Activated CD4-positive, CD25-positive, alpha-beta regulatory T cell treated with anti-CD3 and anti-CD28 coated beads, Interleukin-2, amount 50 U/mL, for 16 hours (primary cell): ENCODE data around the gene TH.
"Not testable (repeated sequence)": the region's sequence is repeated elsewhere in the genome, so short reads cannot be mapped to it uniquely, and the experiment has no call there.

Source experiments
- DNase-seq: peaks from one replicate; pipeline ENCODE4 v3.0.0-alpha.2; 2020; ENCODE audit warnings: low read depth, low spot score

The TH gene

DNA sequence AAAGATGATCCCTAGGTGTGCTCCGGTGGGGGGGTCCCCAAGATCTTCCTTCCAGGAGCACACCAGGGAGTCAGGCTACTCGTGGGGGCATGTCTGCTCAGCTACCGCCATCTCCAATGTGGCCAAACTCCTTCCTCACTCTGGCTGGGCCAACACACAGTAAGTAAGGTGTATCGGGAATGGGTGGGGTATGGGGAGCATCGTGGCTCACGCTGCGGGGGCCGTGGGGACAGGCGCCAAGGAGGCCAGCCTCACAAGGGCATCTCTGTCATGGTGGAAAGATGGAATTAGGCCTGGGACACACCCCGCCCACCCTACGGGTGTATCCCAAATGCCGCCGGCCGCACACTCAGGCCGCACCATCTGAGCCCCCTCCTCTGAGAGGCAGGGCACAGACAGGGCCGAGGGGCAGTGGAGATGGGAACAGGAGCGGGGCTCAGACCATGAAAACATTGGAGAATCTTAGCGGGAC is 40.7 kb downstream of the TH start:
- no peak for DNase-seq

DNA sequence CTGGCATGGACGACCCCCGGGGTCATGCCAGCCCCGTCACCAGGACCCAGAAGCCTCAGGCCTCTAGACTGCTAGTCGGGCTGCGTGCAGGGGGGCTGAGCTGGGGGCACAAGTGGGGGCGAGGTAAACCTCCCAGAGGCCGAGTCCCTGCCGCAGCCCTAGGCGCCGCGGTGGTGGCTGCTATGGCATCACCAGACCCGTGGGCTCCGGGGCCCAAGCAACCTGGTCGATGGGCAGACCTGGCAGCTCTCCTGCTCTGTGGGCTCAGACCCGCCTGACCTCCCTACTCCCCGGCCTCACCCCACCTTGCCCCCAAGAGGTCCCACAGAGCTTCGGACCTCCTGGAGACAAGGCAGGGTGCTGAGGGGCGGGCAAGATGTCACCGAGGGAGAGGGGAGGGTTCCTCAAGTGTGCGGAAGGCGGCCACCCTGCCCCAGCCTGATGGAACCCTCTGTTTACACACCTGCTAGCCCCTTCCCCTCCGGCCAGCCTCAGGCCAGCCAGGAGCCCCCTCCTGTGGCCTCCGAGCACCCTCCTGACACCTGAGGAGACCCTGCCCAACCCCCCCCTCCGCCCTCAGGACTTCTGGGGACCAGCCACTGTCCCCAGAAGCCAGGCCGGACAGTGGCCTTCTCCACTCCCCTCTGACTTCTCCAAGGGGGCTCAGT is 41.8 kb downstream of the TH start:
- no peak for DNase-seq

DNA sequence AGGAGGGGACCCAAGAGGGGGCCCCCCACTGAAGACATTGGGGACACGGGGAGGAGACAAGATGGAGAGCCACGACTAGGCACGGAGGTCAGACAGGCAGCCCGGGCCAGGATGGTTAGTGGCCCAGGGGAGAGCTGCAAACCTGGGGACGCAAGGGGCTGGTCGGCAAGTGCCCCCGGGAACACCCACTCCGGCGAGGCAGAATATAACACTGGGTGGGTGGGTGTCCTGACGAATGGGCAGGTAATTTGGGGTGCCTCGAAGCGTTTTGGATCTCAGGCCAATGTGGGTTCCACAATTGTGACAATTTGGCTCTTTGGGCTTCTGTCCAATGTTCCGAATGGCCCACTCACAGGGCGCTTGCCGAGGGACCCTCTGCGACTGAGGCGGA is 42.3 kb downstream of the TH start:
- no peak for DNase-seq

DNA sequence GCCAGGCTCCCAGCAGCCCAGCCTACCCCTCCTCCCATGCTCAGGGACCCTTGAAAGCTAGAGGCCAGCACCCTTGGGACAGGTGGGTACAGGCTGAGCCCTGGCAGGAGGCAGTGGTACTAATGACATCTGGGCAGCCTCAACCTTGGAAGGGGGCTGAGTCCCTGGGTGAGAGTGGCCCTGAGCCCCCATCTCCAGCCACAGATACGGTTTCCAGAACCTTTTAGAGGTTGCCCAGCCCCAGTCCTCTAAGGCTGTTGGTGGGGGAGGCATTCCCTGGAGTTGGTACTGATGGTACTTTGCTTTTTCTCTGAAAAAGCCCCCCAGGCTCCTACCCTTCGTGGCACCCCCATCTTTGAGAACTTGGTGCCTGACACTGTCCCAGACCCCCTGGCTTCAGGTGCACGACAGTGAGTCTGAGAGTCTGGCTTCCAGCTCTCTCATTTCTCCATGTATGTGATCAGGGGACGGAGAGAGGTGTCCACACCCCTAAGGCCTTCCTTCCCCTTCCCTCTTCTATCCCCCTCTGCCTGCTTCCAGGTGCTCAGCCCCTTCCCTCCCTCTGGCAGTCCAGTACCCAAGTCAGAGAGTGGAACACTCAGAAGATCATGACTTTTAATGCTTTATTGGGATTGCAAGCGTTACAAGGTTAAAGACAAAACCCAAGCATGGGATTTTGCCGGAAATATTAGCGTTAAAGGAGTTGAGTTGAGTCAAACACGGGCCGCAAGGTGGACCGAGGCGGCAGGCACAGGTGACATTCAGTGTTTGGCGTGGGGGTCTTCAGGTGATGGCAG is 42.9 kb downstream of the TH start:
- no peak for DNase-seq

DNA sequence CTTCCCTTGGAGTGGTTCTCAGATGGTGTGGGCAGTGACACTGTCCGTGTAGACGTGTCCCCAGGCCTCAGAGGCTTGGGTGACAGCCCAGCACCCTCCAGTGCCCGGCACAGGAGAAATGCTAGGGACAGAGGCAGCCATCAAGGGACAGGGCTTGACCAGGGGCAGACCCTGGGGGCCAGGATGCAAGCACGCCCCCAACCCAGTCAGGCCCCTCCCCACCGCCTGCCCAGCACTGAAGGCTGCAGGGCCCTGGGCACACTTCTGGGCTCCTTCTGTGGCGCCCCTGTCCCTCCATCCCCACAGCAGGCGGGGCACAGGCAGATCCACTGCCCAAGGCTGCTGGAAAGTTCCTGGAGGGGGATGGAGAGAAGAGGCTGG is 43.5 kb downstream of the TH start:
- DNase-seq: no peak

DNA sequence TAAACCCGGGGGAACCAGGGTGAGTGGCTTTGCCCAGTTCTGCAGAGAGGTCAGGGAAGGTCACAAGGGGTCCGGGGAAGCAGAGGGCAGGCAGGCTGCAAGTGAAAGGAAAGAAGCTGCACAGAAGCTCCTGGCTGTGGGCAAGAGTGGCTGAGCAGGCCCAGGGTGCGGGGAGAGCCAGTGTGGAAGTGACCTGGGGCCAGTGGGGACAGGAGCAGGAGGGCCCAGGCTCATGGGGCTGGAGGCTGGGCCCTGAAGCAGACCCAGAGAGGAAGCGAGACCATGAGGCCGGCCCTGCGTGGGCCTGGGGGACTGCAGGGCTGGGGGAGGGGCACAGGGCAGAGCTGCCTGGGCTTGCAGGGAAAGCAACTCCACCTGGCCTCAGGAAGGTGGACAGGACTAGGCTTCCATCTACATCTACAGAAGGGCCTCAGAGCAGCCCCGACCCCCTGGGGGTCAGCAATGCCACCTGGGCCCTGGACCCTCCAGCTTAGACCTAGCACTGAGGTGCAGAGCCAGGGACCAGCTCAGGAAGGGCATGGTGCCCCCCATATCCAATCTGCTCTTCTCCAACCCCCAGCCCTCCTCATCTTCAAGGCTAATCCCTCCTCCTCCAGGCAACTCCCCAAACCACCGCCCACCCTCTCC is 44.0 kb downstream of the TH start:
- no peak for DNase-seq

DNA sequence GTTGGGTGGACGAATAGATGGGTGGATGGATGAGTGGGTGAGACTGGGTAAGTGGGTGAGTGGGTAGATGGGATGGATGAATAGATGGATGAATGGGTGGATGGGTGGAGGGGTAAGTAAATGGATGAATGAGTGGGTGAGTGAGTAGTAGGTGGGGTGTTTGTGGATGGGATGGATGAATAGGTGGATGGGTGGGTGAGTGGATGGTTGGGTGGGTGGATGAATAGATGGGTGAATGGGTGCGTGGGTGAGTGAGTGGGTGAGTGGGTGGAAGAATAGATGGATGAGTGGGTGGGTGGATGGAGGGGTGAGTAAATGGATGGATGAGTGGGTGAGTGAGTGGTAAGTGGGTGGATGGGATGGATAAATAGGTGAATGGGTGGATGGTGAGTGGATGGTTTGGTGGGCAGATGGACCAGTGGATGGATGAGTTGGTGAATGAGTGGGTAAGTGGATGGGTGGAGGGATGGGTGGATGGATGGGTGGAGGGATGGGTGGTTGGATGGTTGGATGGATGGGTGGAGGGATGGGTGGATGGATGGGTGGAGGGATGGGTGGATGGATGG is 45.0 kb downstream of the TH start:
- DNase-seq: no peak

DNA sequence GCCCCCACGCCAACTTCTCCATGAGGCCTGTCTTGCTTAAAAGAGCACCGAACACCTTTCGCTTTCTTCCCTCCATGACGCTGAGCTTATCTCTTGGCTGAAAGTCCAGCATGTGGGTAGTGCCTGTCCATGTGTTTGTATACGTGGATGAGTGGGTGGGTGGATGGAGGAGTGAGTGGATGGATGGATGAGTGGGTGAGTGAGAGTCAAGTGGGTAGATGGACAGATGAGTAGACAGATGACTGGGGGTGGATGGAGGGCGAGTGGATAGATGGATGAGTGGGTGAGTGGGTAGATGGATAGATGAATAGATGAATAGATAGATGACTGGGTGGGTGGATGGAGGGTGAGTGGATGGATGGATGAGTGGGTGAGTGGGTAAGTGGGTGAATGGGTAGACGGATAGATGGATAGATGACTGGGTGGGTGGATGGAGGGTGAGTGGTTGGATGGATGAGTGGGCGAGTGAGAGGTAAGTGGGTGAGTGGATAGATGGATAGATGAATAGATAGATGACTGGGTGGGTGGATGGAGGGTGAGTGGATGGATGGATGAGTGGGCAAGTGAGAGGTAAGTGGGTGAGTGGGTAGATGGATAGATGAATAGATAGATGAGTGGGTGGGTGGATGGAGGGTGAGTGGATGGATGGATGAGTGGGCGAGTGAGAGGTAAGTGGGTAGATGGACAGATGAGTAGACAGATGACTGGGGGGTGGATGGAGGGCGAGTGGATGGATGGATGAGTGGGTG is 46.7 kb downstream of the TH start:
- not testable (repeated sequence) for DNase-seq

DNA sequence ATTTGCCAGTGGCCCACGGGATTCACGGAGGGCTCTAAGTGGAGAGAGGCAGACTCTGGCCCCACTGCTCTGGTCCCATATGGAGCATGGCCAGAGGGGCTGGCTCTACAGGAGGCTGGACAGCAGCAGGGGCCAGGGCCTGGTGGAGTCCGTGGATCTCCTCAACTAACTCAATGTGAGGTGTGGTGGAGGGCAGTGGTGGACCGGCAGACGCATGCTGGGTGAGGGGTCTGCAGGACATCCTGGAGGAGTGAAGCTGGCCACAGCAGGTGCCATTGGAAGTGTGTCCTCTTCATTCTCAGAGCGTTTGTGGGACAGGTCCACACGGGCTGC is 48.0 kb downstream of the TH start:
- no peak for DNase-seq

DNA sequence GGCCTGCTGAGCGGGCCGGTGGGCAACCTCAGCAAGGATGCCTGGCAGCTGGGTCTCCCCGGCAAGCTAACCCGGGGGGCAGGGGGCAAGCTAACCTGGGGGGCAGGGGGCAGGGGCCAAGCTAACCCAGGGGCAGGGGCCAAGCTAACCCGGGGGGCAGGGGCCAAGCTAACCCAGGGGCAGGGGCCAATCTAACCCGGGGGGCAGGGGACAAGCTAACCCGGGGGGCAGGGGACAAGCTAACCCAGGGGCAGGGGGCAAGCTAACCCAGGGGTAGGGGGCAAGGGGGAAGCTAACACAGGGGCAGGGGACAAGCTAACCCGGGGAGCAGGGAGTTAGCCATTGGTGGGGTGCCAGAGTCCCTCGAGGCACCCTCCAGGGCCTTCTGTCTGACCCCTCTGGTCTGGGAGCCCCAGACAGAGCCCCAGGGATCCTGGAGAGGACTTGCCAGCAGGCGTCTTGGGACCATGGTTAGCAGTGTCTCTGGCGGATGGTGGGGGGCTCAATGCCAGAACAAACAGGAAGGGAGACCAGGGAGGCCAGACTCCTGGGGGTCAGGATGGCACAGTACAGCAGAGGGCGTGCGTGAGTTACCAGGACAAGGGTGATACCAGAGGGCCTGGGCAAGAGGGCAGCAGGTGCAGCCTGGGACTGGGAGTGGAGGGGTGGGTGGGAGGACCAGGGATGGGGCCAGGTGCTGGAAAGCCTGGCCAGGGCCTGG is 48.5 kb downstream of the TH start:
- no peak for DNase-seq

DNA sequence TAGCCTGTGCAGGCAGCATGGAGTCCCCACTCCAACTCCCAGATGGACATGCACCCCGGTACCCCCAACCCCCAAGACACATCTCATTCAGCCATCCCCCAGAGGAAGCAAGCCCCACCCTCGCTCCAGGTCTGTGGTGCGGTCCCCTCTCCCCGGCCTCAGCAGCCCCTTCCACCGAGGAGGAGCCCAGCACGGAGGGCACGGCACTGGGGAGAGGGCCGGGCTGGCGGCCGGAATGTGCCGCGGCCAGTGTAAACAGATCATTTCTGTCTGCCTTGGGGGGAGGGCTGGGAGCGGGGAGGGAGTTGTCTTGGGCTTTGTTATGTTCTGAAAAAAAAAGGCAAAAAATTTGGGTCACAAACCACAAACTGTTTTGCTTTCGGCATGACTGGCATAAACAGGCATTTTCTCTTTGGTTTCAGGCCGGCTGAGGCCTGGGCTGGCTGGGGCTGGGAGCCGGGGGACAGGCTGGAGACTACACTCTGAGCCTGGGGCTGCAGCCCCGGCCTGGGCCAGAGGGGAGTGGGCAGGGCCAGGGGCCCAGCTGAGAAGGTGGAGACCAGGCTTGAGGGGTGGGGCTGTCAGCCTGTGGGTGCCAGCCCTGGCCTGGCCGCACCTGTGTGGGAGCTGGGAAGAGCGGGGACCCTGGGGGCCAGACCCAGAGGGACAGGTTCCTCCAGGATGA is 49.3 kb downstream of the TH start:
- DNase-seq: no peak

DNA sequence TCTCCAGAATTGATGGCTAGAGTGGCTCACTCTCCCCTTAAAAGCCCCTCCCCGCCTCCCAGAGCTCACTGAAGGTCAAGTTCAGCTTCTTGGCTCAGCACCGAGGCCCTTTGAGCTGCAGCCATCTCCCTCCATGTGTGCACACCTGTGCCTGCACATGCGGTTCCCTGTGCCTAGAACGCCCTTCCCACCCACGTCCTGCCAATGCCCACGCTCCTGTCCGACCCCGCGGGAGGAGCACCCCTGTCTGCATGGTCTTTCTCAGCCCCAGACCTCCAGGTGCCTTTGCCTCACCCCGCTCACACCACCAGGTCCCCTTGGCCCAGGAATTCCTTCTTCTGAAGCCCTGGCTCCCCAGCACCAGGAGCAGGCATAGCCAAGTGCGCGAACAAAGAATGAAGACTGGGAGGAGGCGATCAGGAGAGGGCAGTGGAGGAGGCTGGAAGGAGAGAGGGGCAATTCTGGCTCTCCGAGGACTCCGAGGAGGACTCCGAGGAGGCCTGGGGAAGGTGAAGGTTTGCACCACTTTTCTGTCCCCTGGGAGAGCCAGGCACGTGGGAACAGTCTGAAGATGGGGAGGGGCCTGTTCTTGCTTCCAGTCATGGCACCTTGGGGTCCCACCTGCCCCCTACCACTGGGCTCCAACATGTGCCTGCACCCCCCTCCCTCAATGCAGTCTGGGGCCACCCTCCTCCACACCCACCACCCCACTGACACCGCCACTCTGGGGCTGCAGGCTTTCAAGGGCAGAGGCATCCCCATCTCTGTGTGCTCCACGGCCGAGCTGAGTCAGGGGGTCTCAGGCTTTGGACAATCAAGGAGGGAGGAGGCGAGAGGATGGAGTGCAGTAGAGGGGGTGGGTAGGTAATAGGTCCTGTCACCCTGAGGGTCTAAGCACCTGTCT is 50.1 kb downstream of the TH start:
- DNase-seq: no peak

DNA sequence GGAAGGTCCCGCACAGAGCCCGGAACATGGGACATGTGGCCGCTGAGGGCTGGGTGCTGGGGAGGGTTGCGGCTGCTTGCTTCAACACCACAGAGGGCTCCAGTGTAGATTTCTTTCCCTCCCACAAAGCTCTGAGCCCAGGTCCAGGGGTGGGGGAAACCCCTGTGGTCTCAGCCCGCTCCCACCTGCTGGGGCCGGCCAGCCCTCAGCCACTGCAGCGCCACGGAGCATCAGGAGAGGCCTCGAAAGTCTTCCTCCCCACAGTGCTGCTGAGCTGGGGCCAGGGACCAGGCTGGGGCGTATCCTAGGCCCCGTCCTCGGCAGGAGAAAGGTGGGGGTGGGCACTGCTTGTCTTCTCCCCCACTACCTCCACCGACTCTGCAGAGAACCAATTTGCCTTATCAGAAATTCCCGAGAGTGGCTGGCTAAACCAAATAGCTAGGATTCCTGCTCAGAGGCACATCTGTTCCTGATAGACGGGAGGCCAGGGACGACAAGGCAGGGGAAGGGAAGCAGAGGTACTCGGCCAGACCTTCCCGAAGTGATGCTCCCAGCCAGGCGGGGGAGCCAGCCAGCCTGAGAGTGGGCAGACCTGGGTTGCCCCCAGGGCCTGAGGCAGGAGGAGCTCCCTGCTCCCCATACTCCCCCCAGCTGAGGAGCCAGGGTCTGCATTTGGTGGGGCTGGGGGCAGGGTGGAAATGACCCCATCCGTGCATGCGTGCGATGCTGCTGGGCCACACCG is 51.1 kb downstream of the TH start:
- no peak for DNase-seq

DNA sequence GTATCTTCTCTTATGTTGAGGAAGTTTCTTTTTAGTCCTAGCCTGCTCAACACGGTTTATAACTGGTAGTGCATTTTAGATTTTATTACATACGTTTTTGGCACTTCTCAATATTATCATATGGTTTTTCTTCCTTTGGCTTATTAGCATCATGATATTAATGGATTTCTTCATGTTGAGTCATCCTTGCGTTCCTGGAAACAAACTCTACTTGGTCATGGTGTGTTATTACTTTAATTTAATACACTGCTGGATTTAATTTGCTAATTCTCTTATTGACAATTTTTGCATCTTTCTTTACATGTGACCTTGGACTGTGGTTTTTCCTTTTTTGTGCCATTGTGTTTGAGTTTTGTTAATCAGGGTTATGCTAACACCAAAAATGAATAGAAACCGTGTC is 52.9 kb downstream of the TH start:
- DNase-seq: no peak

DNA sequence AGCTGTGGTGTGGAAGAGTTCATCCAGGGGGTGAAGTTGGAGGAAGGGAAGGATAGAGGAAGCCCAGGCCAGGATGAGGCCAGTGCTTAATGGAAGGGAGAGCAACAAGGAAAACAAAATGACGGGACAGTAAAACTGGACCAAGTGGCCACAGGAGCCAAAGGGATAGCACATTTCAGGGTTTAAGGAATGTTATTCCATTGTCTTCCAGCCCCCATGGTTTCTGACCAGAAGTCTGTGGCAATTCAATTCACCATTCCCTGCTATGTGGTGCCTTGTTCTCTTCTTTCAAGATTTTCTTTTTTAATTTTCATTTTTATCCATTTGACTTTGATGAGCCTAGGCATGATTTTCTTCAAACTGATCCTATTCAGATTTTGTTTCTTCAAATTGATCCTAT is 54.9 kb downstream of the TH start:
- DNase-seq: no peak

DNA sequence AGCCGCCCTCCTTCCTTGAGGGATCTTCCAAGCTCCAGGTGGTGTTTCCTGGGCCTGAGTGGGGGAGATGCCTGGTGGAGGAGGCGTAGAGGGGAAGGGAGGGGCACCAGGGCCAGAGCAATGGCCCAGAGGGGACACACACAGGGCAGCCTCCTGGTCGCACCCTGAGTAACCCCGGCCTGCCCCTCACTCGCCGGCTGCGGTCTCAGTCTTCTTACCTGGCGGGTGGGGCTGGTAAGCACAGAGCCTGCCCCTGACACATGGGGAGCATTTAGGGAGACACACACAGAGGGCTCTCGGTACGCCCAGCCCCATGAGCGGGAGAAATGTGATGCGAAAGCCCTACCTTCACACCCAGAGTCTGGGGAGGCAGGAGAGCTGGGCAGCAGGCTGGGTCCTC is 56.3 kb downstream of the TH start:
- no peak for DNase-seq

DNA sequence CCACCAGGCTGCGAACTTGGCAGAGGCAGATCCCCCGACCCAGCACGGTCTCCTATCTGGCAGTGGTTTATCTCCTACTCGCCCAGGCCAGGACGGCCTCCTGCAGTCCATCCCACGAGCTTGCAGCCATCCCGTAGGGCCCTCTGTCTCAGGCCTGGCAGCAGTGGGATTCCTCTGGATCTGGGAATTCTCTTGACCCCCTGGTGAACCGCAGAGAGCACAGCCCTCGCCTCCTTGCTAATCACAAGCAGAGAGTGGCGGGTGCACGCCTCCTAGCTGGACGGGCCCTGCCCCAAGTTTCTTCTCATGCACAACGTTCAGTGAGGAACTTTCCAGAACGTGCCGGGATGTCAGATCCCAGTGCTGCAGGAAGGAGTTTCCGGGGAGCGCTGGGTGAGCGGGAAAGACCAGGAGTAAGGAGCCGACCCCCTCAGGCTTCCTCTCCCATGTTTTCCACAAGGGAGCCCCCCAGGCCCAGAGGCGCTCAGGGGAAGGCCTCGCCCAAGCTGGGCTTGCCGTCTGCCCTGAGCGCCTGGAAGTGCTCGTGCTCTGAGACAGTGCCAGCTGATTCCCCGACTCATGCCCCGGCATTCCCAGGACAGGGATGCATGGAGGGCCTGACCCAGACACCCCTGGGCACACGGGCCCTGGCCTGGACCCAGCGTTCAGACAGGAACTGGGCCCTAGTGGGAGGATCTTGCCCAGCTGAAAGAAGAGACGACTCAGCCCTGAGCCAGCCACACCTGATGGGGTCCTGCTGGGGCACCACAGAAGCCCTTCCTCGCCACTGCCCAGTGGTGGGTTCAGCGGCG is 57.0 kb downstream of the TH start:
- DNase-seq: no peak
